ENCODE measurements around the gene ZMYM2. TPM values are rescaled to one million over a fixed set of nuclear protein-coding genes. Genes with fewer than 3 reads are reported as not detected.

ZMYM2 gene
- total and polyA plus RNA-seq, 10 of the 15 experiments (the other 5 are each of a cell fraction or from before 2014, with no cell fraction given): 9.5 to 60.4 (median 34.6) TPM

- BruUV-seq (replicated peaks): no TSS peak
- no peak overlapping the region for H3K27ac ChIP-seq (ENCODE audit: control insufficient read depth, insufficient read depth)
- H3K4me1 ChIP-seq (ENCODE audit: control insufficient read depth, insufficient read depth, low read length): no peaks in the 10 kb centered on the region
- H3K4me3 ChIP-seq: no peak overlapping the region
- H3K9me3 ChIP-seq (replicated peaks; ENCODE audit: control insufficient read depth, insufficient read depth, low read length): no peaks in the 10 kb centered on the region
- ChIA-PET CTCF (interaction anchor here (0.5 to 3.9 kb wide), 6 partner anchors 8 to 945 kb away, joined by 3 to 13 read pairs (median 4); no protein-coding TSS in a partner anchor), POLR2A (interaction anchor here (0.6 kb wide), 1 partner anchor 171 kb away, joined by 3 read pairs; no protein-coding TSS in a partner anchor), SMC1A (ENCODE audit: uncharacterized antibody, unreplicated experiment) (interaction anchor here (1.0 to 1.2 kb wide), 5 partner anchors 10 to 224 kb away, joined by 3 read pairs; no protein-coding TSS in a partner anchor), RAD21 (ENCODE audit: unreplicated experiment) (no interaction called here)
- FAIRE-seq (no peak), ATAC-seq (no peak), DNase-seq (ENCODE audit: low read depth, low spot score) (no peak)
- H3K79me2 ChIP-seq (ENCODE audit: control insufficient read depth, insufficient read depth, low read length): no peaks in the 10 kb centered on the region
- no peak for TF ChIP-seq USF1 (IDR thresholded peaks at IDR 0.05; ENCODE audit: borderline replicate concordance, extremely low read length, insufficient read depth, low read depth, low read length)
- no peaks in the 10 kb centered on the region for H4K20me1 ChIP-seq (ENCODE audit: control insufficient read depth, insufficient read depth)
- H3K4me2 ChIP-seq (ENCODE audit: control insufficient read depth, insufficient read depth): no peak overlapping the region
- H3K36me3 ChIP-seq (ENCODE audit: control insufficient read depth in 2 of 2, insufficient read depth in 2 of 2, low read length in 1 of 2): no peaks in the 10 kb centered on the region
- in situ Hi-C loops (cut with MboI) (no loop called here), intact Hi-C loops (cut with micrococcal nuclease; ENCODE audit: unreplicated experiment) (no loop called here)
- H3K27me3 ChIP-seq (replicated peaks in 1 of 2; ENCODE audit: control insufficient read depth in 2 of 2, insufficient read depth in 2 of 2, low read length in 1 of 2): no peaks in the 10 kb centered on the region
- 53% methylated on average over 7 of the region's 7 CpGs for WGBS (ENCODE audit: insufficient coverage, insufficient replicate concordance, low lambda C conversion rate, missing lambda C conversion rate)
- H2AFZ ChIP-seq (ENCODE audit: control insufficient read depth, low read depth, low read length): no peak overlapping the region
- H3K9ac ChIP-seq (ENCODE audit: control insufficient read depth, insufficient read depth, low read length): no peak overlapping the region
Measured at GRCh38 chr13:19950374-19950773, 8.2 kb upstream of the ZMYM2 start.

GRCh38 chr13:19952850-19953249 lies 5.7 kb upstream of the ZMYM2 start:
- ChIA-PET SMC1A (ENCODE audit: uncharacterized antibody, unreplicated experiment) (no interaction called here), RAD21 (ENCODE audit: unreplicated experiment) (no interaction called here), POLR2A (interaction anchor here (0.6 kb wide), 1 partner anchor 91 kb away, joined by 4 read pairs; no protein-coding TSS in a partner anchor), CTCF (interaction anchor here (3.9 kb wide), 1 partner anchor 10 kb away, joined by 13 read pairs; no protein-coding TSS in a partner anchor)
- Histone ChIP-seq H2AFZ (ENCODE audit: control insufficient read depth, low read depth, low read length) (no peak overlapping the region), H4K20me1 (ENCODE audit: control insufficient read depth, insufficient read depth) (no peaks in the 10 kb centered on the region), H3K27me3 (replicated peaks in 1 of 2; ENCODE audit: control insufficient read depth in 2 of 2, insufficient read depth in 2 of 2, low read length in 1 of 2) (no peaks in the 10 kb centered on the region), H3K27ac (ENCODE audit: control insufficient read depth, insufficient read depth) (no peak overlapping the region), H3K4me3 (no peak overlapping the region), H3K79me2 (ENCODE audit: control insufficient read depth, insufficient read depth, low read length) (no peaks in the 10 kb centered on the region), H3K9ac (ENCODE audit: control insufficient read depth, insufficient read depth, low read length) (no peak overlapping the region), H3K36me3 (ENCODE audit: control insufficient read depth in 2 of 2, insufficient read depth in 2 of 2, low read length in 1 of 2) (no peaks in the 10 kb centered on the region), H3K4me2 (ENCODE audit: control insufficient read depth, insufficient read depth) (no peak overlapping the region), H3K4me1 (ENCODE audit: control insufficient read depth, insufficient read depth, low read length) (no peaks in the 10 kb centered on the region), H3K9me3 (replicated peaks; ENCODE audit: control insufficient read depth, insufficient read depth, low read length) (no peaks in the 10 kb centered on the region)
- intact Hi-C loops (cut with micrococcal nuclease; ENCODE audit: unreplicated experiment): no loop called here
- ATAC-seq (no peak), DNase-seq (ENCODE audit: low read depth, low spot score) (no peak), FAIRE-seq (no peak)
- in situ Hi-C loops (cut with MboI): no loop called here
- BruUV-seq (replicated peaks): no TSS peak
- no peak for TF ChIP-seq ZBTB11 (CRISPR knock-in tag; IDR thresholded peaks at IDR 0.05)
- no peak for TF ChIP-seq CEBPB (IDR thresholded peaks at IDR 0.05; ENCODE audit: borderline replicate concordance in 1 of 2, low read depth in 2 of 2, low read length in 2 of 2)
- no peak for TF ChIP-seq E2F8 (IDR thresholded peaks at IDR 0.05; ENCODE audit: low read depth, partially characterized antibody)
- TF ChIP-seq CEBPZ (IDR thresholded peaks at IDR 0.05; ENCODE audit: low read depth, low read length): no peak
